Lower leg skin (tissue), 3 donors: ENCODE data around the gene ENDOG.

Experiments
- POLR2A ChIP-seq, 2 donors: fragments of 450-650 bp; IDR thresholded peaks; one replicate each; pipeline ENCODE4 v1.6.1; 2016 to 2017; ENCODE audit warnings: antibody characterized with exemption in 2 of 2, mild to moderate bottlenecking in 1 of 2, moderate library complexity in 1 of 2
- TF ChIP-seq, protein P1 (sequence below), 3 donors: fragments of 450-650 bp; IDR thresholded peaks; one replicate each; pipeline ENCODE4 v1.5.1; 2016; ENCODE audit warnings: antibody characterized with exemption in 3 of 3, mild to moderate bottlenecking in 3 of 3, moderate library complexity in 2 of 3

DNA sequence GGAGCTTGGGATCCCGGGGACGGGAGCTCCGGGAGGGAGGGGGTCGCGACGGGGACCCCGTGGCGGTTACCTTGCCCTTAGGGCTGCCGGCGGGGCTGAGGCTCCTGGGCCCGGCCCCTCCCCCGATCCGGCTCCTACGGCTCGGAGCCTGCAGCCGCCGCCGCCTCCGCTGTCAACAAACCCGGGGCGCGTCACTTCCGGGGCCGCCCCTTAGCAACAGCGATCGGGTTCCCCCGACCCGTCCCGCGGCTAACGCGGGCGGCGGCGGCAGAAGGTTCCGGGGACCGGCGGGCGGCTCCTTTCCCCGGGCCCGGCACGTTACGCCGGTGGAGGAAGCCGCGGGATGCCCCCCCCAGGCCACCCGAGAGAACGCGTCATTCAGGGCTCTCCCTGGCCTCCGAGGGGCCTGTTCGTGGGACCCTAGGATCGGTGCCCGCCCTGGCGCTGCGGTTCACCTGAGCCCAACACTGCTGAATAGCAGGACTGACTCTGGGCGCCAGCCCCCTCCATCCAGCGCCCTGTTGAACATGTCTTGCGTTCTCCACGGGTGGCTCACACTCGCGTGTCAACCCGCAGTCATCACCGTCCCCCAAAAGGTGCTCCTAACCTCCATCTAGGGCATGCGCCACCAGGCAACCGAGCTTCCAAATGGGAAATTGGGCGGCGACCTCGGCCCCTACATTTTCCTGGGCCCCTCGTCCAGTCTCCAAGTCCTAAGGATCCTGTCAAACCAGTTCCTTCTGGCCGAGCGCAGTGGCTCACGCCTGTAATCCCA, 46.4 kb upstream of the ENDOG start, which contains the start of gene ZER1:
- TF ChIP-seq, protein P1, sequence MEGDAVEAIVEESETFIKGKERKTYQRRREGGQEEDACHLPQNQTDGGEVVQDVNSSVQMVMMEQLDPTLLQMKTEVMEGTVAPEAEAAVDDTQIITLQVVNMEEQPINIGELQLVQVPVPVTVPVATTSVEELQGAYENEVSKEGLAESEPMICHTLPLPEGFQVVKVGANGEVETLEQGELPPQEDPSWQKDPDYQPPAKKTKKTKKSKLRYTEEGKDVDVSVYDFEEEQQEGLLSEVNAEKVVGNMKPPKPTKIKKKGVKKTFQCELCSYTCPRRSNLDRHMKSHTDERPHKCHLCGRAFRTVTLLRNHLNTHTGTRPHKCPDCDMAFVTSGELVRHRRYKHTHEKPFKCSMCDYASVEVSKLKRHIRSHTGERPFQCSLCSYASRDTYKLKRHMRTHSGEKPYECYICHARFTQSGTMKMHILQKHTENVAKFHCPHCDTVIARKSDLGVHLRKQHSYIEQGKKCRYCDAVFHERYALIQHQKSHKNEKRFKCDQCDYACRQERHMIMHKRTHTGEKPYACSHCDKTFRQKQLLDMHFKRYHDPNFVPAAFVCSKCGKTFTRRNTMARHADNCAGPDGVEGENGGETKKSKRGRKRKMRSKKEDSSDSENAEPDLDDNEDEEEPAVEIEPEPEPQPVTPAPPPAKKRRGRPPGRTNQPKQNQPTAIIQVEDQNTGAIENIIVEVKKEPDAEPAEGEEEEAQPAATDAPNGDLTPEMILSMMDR (IDR thresholded peaks at IDR 0.05): no peak
- no peak for TF ChIP-seq POLR2A (IDR thresholded peaks at IDR 0.05)
